Small intestine (tissue), 7 donors: ENCODE data around the gene ESRRA. TPM values are rescaled to one million over a fixed set of nuclear protein-coding genes. Genes with fewer than 3 reads are reported as not detected.

Experiments
- DNase-seq, 2 donors: peaks; one replicate each; pipeline versions ENCODE4 v3.0.0 to v3.0.0-alpha.2; 2013
- FAIRE-seq: peaks from 2 replicates; lab custom pipeline; 2012; peaks lifted over from hg19 to GRCh38; lab: Jason Lieb, UNC
- H3K27ac ChIP-seq, 3 donors: one replicate each; pipeline ENCODE4 v1.5.1; 2013; ENCODE audit warnings: low read length in 2 of 3, mild to moderate bottlenecking in 2 of 3, control low read depth in 1 of 3, inconsistent platforms in 1 of 3, low read depth in 1 of 3, moderate library complexity in 1 of 3
- H3K27me3 ChIP-seq, 3 donors: one replicate each; pipeline ENCODE4 v1.6.1; 2013; ENCODE audit warnings: low read length in 3 of 3, inconsistent platforms in 1 of 3; ENCODE audit not compliant: control insufficient read depth in 3 of 3, insufficient read depth in 3 of 3
- H3K36me3 ChIP-seq, 3 donors: one replicate each; pipeline ENCODE4 v1.6.1; 2013; ENCODE audit warnings: low read length in 3 of 3, inconsistent platforms in 1 of 3, low read depth in 1 of 3, mild to moderate bottlenecking in 1 of 3, moderate library complexity in 1 of 3; ENCODE audit not compliant: control insufficient read depth in 3 of 3, insufficient read depth in 2 of 3
- H3K4me1 ChIP-seq, 3 donors: one replicate each; pipeline ENCODE4 v1.6.1; 2013; ENCODE audit warnings: low read length in 2 of 3, inconsistent platforms in 1 of 3, low read depth in 1 of 3, mild to moderate bottlenecking in 1 of 3, moderate library complexity in 1 of 3; ENCODE audit not compliant: control insufficient read depth in 3 of 3, insufficient read depth in 2 of 3
- H3K4me3 ChIP-seq, 3 donors: one replicate each; pipeline ENCODE4 v1.5.1; 2013; ENCODE audit warnings: low read length in 3 of 3, control low read depth in 1 of 3, inconsistent platforms in 1 of 3, low read depth in 1 of 3, mild to moderate bottlenecking in 1 of 3, moderate library complexity in 1 of 3
- H3K9me3 ChIP-seq, 2 donors: one replicate each; pipeline ENCODE4 v1.6.1; 2013; ENCODE audit warnings: low read depth in 1 of 2, low read length in 1 of 2; ENCODE audit not compliant: control insufficient read depth in 2 of 2, insufficient read depth in 1 of 2
- WGBS, 3 donors: extraction: QIAGEN DNeasy Blood & Tissue Kit; methylation state at CpG; one replicate each; pipeline ENCODE4 v1.1.7; 2013; 5-methylcytosine and 5-hydroxymethylcytosine counted together
- polyA plus RNA-seq, 4 donors: library from polyadenylated mRNA; stranded (reverse) in 3 of 4; unstranded in 1 of 4; fragments of 200-250 nt in 3 of 4; fragments of 120-200 nt in 1 of 4; gene quantifications; one replicate each; pipeline versions ENCODE4 v1.2.1 to v1.2.3, GENCODE V29; 2013
- donor health status: healthy with polysubstance abuse.
- donor health status: control.
- donor health status: control.
- donor health status: Bipolar disorder and iron deficiency.
- donor health status: healthy.

ESRRA gene
- polyA plus RNA-seq, 4 donors, result 85.1 to 417 (median 298) TPM

DNA sequence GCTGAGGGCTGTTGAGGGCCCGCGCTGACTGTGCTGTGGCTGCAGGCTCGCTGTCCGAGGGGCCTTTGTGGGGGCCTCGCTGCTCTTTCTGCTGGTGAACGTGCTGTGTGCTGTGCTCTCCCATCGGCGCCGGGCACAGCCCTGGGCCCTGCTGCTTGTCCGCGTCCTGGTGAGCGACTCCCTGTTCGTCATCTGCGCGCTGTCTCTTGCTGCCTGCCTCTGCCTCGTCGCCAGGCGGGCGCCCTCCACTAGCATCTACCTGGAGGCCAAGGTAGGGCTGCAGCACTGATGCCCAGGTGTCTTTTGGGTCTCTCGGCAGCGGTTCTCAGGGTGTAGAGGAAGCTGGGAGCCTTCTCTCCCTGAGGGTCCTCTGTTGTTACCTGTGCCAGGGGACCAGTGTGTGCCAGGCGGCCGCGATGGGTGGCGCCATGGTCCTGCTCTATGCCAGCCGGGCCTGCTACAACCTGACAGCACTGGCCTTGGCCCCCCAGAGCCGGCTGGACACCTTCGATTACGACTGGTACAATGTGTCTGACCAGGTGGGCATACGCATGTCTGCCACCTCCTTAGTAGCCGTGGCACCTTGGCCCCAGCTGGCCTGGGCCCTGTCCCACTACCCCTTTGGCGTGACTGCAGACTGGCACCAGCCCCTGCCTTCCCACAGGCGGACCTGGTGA, 17.5 kb upstream of the ESRRA start:
- Histone ChIP-seq H3K36me3 (peaks cover 0 to 25% (median 0%) of the 10 kb centered on the region in 3 donors), H3K4me3 (no peak overlapping the region), H3K4me1 (peaks cover 0 to 22% (median 4%) of the 10 kb centered on the region in 3 donors), H3K27ac (no peak overlapping the region), H3K27me3 (peaks cover 7 to 24% (median 8%) of the 10 kb centered on the region in 3 donors), H3K9me3 (no peaks in the 10 kb centered on the region)
- DNase-seq (no peak), FAIRE-seq (no peak)
- WGBS, 3 donors, result 95 to 96% (median 95%) methylated on average over 32 to 33 of the region's 33 CpGs

DNA sequence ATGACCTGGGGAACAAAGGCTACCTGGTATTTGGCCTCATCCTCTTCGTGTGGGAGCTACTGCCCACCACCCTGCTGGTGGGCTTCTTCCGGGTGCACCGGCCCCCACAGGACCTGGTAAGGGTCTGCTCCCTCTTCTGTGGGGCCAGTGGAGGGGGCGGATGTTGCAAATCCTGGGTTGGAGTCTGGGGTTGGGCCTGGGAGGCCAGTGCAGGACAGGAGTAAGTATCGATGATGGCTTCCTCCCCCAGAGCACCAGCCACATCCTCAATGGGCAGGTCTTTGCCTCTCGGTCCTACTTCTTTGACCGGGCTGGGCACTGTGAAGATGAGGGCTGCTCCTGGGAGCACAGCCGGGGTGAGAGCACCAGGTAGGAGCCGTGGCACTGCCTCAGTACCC, 17.0 kb upstream of the ESRRA start:
- peaks cover 0 to 20% (median 0%) of the 10 kb centered on the region in 3 donors for H3K36me3 ChIP-seq
- no peak overlapping the region for H3K27ac ChIP-seq
- peaks cover 7 to 29% (median 9%) of the 10 kb centered on the region in 3 donors for H3K27me3 ChIP-seq
- no peak overlapping the region for H3K4me3 ChIP-seq
- 89 to 99% (median 94%) methylated on average over 9 of the region's 9 CpGs for WGBS, 3 donors
- DNase-seq (no peak), FAIRE-seq (no peak)
- no peaks in the 10 kb centered on the region for H3K9me3 ChIP-seq
- peaks cover 0 to 21% (median under 1%) of the 10 kb centered on the region in 3 donors for H3K4me1 ChIP-seq

DNA sequence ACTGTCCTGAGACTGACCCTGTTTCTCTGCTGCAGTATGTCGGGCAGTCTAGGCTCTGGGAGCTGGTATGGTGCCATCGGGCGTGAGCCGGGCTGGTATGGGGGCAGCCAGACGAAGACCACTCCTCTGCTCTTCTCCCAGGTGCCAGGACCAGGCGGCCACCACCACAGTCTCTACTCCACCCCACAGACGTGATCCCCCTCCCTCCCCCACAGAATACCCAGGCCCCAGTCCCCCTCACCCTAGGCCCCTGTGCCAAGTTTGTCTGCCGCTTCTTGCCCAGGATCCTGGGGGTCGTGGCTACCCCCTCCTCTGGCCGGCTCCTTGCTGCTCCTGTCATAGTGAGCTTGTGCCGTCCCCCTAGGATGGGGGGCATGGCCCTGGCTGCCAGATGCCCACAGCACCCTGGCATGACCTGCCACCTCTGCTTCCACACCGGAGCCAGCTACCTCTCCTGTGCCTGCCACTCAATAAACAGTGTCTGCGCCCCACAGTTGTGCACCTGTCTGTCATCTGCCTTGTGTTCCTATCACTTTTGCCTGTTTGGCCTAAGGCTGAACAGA, 16.2 kb upstream of the ESRRA start:
- FAIRE-seq (no peak), DNase-seq (no peak)
- Histone ChIP-seq H3K27me3 (peaks cover 9 to 36% (median 10%) of the 10 kb centered on the region in 3 donors), H3K27ac (no peak overlapping the region), H3K4me1 (peaks cover 0 to 13% (median 0%) of the 10 kb centered on the region in 3 donors), H3K36me3 (peaks cover 0 to 18% (median 0%) of the 10 kb centered on the region in 3 donors), H3K9me3 (no peaks in the 10 kb centered on the region), H3K4me3 (no peak overlapping the region)
- WGBS, 3 donors, result 91 to 93% (median 93%) methylated on average over 12 to 13 of the region's 13 CpGs

DNA sequence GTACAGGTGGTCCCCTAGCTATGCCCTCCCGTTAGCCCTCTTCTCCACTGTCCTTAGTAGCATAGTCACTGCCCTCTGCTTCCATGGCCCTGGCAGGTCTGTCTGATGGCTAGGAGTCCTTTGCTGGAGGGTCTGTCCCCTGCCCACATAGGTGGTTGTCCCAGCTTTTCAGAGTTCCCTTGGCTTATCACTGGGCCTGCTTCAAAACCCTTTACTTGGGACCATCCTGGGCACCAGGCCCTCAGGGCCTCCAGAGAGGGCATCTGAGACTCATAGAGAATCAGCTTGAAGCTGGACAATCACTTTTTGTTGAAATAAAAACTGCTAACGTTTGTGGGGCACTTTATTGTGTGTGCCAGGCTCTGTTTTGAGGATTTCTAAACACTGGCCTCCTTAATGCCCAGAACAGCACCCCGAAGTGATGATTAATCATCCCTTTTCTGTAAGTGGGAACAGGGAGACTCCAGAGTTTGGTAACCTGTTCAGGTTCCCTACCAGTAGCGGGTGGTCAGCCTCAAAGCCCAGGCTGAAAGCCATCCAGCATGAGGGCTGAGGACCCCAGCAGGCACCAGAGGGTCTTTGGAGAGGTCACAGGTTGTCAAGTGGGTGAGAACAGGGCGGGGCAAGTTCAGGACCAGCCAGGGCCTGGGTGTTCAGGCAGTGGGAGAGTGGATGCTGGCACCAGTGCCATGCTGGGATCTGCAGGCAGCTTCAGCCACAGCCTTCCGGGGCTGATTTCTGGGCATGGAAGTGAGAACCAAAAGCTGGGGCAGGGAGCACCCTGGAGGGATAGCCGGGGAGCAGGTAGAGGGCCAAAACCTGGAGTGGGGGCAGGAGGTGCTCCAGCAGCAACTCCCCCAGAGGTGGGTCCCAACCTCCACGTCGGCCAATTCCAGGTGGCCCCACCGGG, 14.7 kb upstream of the ESRRA start:
- Histone ChIP-seq H3K9me3 (no peaks in the 10 kb centered on the region), H3K4me3 (no peak overlapping the region), H3K27me3 (peaks cover 11 to 51% (median 17%) of the 10 kb centered on the region in 3 donors), H3K36me3 (peaks cover 0 to 16% (median 0%) of the 10 kb centered on the region in 3 donors), H3K4me1 (peaks cover 0 to 10% (median 0%) of the 10 kb centered on the region in 3 donors), H3K27ac (no peak overlapping the region)
- 48 to 53% (median 53%) methylated on average over 8 to 10 of the region's 10 CpGs for WGBS, 3 donors
- DNase-seq, result no peak
- FAIRE-seq, result no peak

DNA sequence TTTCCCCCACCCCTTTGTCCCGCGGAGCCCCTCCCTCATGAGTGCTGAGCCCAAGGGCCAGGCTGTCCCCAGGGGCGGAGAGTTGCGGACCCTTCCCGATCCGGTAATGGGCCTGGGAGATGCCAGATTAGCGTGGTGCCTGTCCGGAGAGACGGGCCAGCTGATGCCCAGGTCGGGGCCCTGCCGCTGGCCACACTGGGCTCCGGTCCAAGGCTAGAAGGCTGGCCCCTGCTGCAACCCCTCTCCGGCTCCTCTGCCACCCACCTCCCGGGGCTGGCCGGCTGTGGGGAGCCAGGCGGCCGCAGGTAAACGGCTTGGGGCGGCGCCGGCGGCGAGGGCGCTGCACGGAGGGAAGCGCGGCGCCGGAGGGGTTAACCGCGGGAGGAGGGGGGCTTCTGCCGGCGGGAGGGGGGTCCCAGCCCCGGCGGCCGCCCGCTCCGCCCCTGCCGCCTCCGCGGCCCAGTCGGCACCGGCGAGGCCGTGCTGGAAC, 14.0 kb upstream of the ESRRA start, which contains the start of gene KCNK4:
Gene KCNK4, plus strand, starts transcription at position 41 of the 490 bp plus-strand sequence. CDS start 1,717 bp downstream, outside the sequence.
- 2 to 10% (median 3%) methylated on average over 31 to 45 of the region's 45 CpGs for WGBS, 3 donors
- H3K27ac ChIP-seq, result no peak within 1 kb of the TSS
- peaks cover 0 to 5% (median 0%) of the 10 kb centered on the region in 3 donors for H3K4me1 ChIP-seq
- peak within 1 kb of the TSS in 1 of 3 donors; percentile 40 for H3K4me3 ChIP-seq
- no peak for DNase-seq
- H3K9me3 ChIP-seq, result no peaks in the 10 kb centered on the region
- peaks cover 12 to 58% (median 18%) of the 10 kb centered on the region in 3 donors for H3K27me3 ChIP-seq
- H3K36me3 ChIP-seq, result peaks cover 0 to 16% (median 0%) of the 10 kb centered on the region in 3 donors
- no peak for FAIRE-seq

DNA sequence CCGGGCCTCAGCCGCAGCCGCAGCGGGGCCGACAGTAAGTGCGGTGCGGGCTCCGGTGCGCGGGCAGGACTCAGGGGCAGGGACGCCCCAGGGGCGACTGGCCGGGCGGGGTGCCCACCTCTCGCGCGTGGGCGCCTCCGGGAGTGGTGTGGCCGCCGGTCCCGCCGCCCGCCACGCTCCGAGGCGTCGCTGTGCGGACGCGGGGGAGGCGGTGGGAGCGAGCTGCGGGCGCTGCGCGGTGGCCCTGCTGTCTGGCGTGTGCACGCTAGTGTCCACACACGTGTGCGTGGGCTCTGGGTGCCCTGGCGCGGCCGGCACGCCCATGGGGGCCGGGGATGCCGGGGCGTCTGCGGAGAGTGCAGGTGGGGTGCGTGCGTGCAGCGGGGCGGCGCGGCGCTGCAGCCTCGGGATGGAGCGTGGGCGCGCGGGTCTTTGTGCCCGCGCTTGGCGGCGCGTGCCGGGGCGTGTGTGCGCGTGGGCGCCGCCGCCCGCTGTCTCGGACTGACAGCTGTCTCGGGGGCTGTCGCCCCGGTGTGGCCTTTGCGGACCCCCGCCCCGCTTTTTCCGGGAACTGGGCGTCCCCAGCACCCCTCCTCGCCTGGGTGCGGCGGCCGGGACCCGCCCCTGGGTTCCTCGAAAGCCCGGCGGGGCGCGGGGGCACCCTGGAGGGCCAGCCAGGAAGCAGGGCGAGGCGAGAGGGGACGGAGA, 13.4 kb upstream of the ESRRA start:
- FAIRE-seq, result no peak
- no peak for DNase-seq
- Histone ChIP-seq H3K9me3 (no peaks in the 10 kb centered on the region), H3K27me3 (peaks cover 12 to 64% (median 24%) of the 10 kb centered on the region in 3 donors), H3K36me3 (peaks cover 0 to 16% (median 0%) of the 10 kb centered on the region in 3 donors), H3K4me1 (peaks cover 0 to 3% (median 0%) of the 10 kb centered on the region in 3 donors), H3K4me3 (peak overlapping the region in 1 of 3 donors; percentile 40), H3K27ac (no peak overlapping the region)
- 1 to 2% (median 1%) methylated on average over 18 to 96 of the region's 96 CpGs for WGBS, 3 donors

DNA sequence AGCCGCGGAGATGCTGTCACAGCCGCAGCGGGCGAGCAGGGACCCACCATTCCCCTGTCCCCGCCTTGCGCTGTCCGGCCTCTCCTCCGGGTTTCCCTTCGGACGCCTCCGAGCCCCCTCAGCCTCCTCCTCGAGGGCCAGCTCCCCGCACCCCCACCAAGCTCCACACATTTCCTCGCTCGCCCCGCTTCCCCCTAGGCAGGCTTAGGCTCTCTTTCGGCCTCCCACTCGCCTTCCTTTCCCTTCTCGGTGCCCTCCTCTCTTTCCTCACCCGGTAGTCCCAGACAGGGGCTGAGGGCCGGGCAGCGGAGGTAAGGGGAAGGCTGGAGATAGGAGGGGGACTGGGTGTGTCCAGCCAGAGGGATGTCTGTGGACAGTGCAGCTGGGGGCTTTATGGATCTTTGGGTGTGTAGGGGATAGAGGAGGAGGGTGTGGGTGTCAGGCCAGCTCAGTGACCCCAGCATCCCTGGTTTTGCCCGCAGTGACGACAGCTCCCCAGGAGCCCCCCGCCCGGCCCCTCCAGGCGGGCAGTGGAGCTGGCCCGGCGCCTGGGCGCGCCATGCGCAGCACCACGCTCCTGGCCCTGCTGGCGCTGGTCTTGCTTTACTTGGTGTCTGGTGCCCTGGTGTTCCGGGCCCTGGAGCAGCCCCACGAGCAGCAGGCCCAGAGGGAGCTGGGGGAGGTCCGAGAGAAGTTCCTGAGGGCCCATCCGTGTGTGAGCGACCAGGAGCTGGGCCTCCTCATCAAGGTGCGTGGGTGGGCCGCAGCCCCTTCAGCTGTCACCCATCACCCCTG, 12.7 kb upstream of the ESRRA start:
- peaks cover 15 to 71% (median 31%) of the 10 kb centered on the region in 3 donors for H3K27me3 ChIP-seq
- 29 to 36% (median 30%) methylated on average over 28 to 42 of the region's 42 CpGs for WGBS, 3 donors
- DNase-seq (no peak), FAIRE-seq (no peak)
- H3K9me3 ChIP-seq, result no peaks in the 10 kb centered on the region
- no peak overlapping the region for H3K27ac ChIP-seq
- H3K4me1 ChIP-seq, result peaks cover 0 to 3% (median 0%) of the 10 kb centered on the region in 3 donors
- peak overlapping the region in 1 of 3 donors; percentile 40 for H3K4me3 ChIP-seq
- peaks cover 0 to 13% (median 0%) of the 10 kb centered on the region in 3 donors for H3K36me3 ChIP-seq
